ENCODE data around the gene CFAP206. TPM values are rescaled to one million over a fixed set of nuclear protein-coding genes. Genes with fewer than 3 reads are reported as not detected.
"Not testable (repeated sequence)": the region's sequence is repeated elsewhere in the genome, so short reads cannot be mapped to it uniquely, and the experiment has no call there.

CFAP206 gene
- total RNA-seq, 2 experiments from 2014 or later, result 0.11 TPM; not detected in 1

DNA sequence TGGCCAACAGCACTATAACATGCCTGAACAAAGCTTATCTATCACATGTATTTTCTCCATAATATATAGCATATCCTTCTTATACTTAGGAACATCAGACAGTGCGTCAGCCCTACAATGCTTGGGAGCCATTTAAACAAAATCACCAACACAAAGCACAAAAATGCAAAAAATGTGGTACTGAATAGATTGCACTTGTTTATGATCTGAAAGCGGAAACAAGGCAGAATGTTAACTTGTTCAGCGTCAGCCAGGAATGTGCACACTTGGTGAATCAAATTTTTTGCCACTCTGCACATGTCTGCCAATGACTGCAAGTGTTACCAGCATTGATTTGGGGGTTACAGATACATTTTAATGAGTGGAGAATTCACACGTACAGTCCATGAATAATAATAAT is 79.8 kb downstream of the CFAP206 start:
- Histone ChIP-seq H3K4me1 (ENCODE audit: insufficient read depth, low read length) (no peaks in the 10 kb centered on the region), H3K27me3 (ENCODE audit: control insufficient read depth in 1 of 2, insufficient read depth in 2 of 2, low read length in 2 of 2) (no peaks in the 10 kb centered on the region), H3K9me3 (ENCODE audit: control insufficient read depth in 1 of 2, insufficient read depth in 1 of 2, low read length in 2 of 2) (no peaks in the 10 kb centered on the region), H3K27ac (ENCODE audit: low read depth in 1 of 2, low read length in 2 of 2) (no peak overlapping the region), H3K4me3 (ENCODE audit: low read length) (no peak overlapping the region), H3K36me3 (ENCODE audit: insufficient read depth, low read length) (peaks cover 11% of the 10 kb centered on the region)
- Mint-ChIP-seq H3K27me3 (no peaks in the 10 kb centered on the region), H3K36me3 (ENCODE audit: low read depth) (peaks cover 28% of the 10 kb centered on the region), H3K27ac (peak overlapping the region; percentile 13), H3K4me1 (ENCODE audit: low read depth) (no peaks in the 10 kb centered on the region), H3K9me3 (no peaks in the 10 kb centered on the region), H3K4me3 (no peak overlapping the region)
- DNase-seq, result no peak
- ATAC-seq (ENCODE audit: poor library complexity), result no peak
- intact Hi-C loops (cut with DNase I, micrococcal nuclease), result no loop called here
- ChIA-PET CTCF (no interaction called here), POLR2A (no interaction called here)
- TF ChIP-seq, protein P1, sequence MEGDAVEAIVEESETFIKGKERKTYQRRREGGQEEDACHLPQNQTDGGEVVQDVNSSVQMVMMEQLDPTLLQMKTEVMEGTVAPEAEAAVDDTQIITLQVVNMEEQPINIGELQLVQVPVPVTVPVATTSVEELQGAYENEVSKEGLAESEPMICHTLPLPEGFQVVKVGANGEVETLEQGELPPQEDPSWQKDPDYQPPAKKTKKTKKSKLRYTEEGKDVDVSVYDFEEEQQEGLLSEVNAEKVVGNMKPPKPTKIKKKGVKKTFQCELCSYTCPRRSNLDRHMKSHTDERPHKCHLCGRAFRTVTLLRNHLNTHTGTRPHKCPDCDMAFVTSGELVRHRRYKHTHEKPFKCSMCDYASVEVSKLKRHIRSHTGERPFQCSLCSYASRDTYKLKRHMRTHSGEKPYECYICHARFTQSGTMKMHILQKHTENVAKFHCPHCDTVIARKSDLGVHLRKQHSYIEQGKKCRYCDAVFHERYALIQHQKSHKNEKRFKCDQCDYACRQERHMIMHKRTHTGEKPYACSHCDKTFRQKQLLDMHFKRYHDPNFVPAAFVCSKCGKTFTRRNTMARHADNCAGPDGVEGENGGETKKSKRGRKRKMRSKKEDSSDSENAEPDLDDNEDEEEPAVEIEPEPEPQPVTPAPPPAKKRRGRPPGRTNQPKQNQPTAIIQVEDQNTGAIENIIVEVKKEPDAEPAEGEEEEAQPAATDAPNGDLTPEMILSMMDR (IDR thresholded peaks at IDR 0.05), result no peak

DNA sequence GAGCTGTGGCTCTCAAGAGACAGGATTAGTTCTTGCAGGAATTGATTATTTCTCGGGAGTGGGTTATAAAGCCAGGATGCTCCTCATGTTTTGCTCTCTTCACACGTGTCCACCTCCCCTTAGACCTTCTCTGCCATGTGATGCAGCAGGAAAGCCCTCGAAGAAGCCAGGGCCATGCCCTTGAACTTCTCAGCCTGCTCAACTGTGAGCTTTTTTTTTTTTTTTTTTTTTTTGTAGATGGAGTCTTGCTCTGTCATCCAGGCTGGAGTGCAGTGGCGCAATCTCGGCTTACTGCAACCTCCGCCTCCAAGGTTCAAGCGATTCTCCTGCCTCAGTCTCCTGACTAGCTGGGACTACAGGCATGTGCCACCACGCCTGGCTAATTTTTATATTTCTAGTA is 81.6 kb downstream of the CFAP206 start:
- H3K4me1 ChIP-seq (ENCODE audit: insufficient read depth, low read length); H3K4me3 ChIP-seq (ENCODE audit: low read length); H3K9me3 ChIP-seq (ENCODE audit: control insufficient read depth in 1 of 2, insufficient read depth in 1 of 2, low read length in 2 of 2); H3K27me3 Mint-ChIP-seq; H3K4me1 Mint-ChIP-seq (ENCODE audit: low read depth); H3K4me3 Mint-ChIP-seq; intact Hi-C loops (cut with DNase I, micrococcal nuclease); H3K27ac Mint-ChIP-seq; ATAC-seq (ENCODE audit: poor library complexity); DNase-seq; H3K27me3 ChIP-seq (ENCODE audit: control insufficient read depth in 1 of 2, insufficient read depth in 2 of 2, low read length in 2 of 2); H3K9me3 Mint-ChIP-seq; H3K27ac ChIP-seq (ENCODE audit: low read depth in 1 of 2, low read length in 2 of 2): not testable (repeated sequence)
- ChIA-PET POLR2A (interaction anchor here (0.7 kb wide), 1 partner anchor 84 kb away, joined by 3 read pairs; no protein-coding TSS in a partner anchor), CTCF (interaction anchor here (0.7 to 1.2 kb wide), 3 partner anchors 19 to 96 kb away, joined by 3 to 5 read pairs (median 3); no protein-coding TSS in a partner anchor)
- peaks cover 33% of the 10 kb centered on the region for H3K36me3 Mint-ChIP-seq (ENCODE audit: low read depth)
- peaks cover 15% of the 10 kb centered on the region for H3K36me3 ChIP-seq (ENCODE audit: insufficient read depth, low read length)

DNA sequence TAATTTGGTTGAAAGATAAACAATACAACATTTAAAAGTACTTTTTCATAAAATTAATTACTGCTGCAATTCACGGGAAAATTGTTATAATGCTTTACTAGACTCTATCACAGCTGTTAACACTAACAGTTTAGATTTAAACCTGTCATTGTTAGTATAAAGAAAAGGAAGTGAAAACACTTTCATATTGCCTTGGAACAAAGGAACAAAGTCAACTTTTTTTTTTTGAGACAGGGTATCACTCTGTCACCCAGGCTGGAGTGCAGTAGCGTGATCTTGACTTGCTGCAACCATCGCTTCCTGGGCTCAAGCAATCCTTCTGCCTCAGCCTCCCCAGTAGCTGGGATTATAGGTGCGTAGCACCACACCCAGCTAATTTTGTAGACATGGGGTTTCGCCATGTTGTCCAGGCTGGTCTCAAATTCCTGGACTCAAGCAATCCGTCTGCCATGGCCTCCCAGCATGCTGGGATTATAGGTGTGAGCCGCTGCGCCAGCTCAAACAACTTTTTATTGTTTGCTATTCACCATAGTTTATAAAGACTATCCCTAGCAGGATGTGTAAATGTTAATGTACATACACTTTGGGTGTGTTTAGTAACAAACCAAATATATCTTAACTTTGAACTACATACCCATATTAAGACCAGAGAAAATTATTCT is 87.1 kb downstream of the CFAP206 start:
- Histone ChIP-seq H3K9me3 (ENCODE audit: control insufficient read depth in 1 of 2, insufficient read depth in 1 of 2, low read length in 2 of 2) (no peaks in the 10 kb centered on the region), H3K4me1 (ENCODE audit: insufficient read depth, low read length) (no peaks in the 10 kb centered on the region), H3K4me3 (ENCODE audit: low read length) (no peak overlapping the region), H3K36me3 (ENCODE audit: insufficient read depth, low read length) (peaks cover 12% of the 10 kb centered on the region), H3K27me3 (ENCODE audit: control insufficient read depth in 1 of 2, insufficient read depth in 2 of 2, low read length in 2 of 2) (no peaks in the 10 kb centered on the region), H3K27ac (ENCODE audit: low read depth in 1 of 2, low read length in 2 of 2) (no peak overlapping the region)
- TF ChIP-seq, protein P1 (IDR thresholded peaks at IDR 0.05), result no peak
- intact Hi-C loops (cut with DNase I, micrococcal nuclease), result no loop called here
- DNase-seq (no peak), ATAC-seq (ENCODE audit: poor library complexity) (no peak)
- POLR2A ChIA-PET, result interaction anchor here (0.6 to 0.7 kb wide), 2 partner anchors 150 to 177 kb away, joined by 3 read pairs; partner anchors contain the start of gene C6orf163
- Mint-ChIP-seq H3K36me3 (ENCODE audit: low read depth) (peaks cover 22% of the 10 kb centered on the region), H3K27ac (no peak overlapping the region), H3K4me1 (ENCODE audit: low read depth) (no peaks in the 10 kb centered on the region), H3K4me3 (no peak overlapping the region), H3K9me3 (no peaks in the 10 kb centered on the region), H3K27me3 (no peaks in the 10 kb centered on the region)
- CTCF ChIA-PET, result no interaction called here

DNA sequence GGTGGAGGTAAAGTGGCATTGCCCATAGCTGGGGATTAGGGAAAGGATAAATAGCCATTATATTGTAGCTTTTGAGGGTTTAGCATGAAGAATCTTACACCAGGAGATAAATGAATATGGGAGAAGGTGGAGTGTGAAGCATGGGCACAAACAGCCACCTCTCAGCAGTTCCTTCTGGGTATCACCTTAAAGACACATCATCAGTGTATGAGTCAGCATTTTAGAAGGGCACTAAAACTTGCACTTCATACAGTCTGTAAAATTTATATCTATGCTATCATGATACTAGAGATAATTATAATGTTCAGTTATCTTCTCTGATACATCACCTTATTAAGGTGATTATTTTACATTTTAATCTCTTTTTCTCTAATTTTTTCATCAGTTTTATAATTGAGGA is 90.3 kb downstream of the CFAP206 start:
- peaks cover 39% of the 10 kb centered on the region for H3K36me3 Mint-ChIP-seq (ENCODE audit: low read depth)
- H3K4me3 Mint-ChIP-seq, result no peak overlapping the region
- TF ChIP-seq, protein P1 (IDR thresholded peaks at IDR 0.05), result no peak
- H3K27me3 Mint-ChIP-seq, result no peaks in the 10 kb centered on the region
- H3K4me3 ChIP-seq (ENCODE audit: low read length), result no peak overlapping the region
- no peak overlapping the region for H3K27ac Mint-ChIP-seq
- H3K9me3 ChIP-seq (ENCODE audit: control insufficient read depth in 1 of 2, insufficient read depth in 1 of 2, low read length in 2 of 2), result no peaks in the 10 kb centered on the region
- ChIA-PET POLR2A (no interaction called here), CTCF (no interaction called here)
- no peaks in the 10 kb centered on the region for H3K4me1 Mint-ChIP-seq (ENCODE audit: low read depth)
- no peak for DNase-seq
- peaks cover 22% of the 10 kb centered on the region for H3K36me3 ChIP-seq (ENCODE audit: insufficient read depth, low read length)
- no peaks in the 10 kb centered on the region for H3K9me3 Mint-ChIP-seq
- H3K4me1 ChIP-seq (ENCODE audit: insufficient read depth, low read length), result no peaks in the 10 kb centered on the region
- H3K27me3 ChIP-seq (ENCODE audit: control insufficient read depth in 1 of 2, insufficient read depth in 2 of 2, low read length in 2 of 2), result no peaks in the 10 kb centered on the region
- no peak for ATAC-seq (ENCODE audit: poor library complexity)
- no peak overlapping the region for H3K27ac ChIP-seq (ENCODE audit: low read depth in 1 of 2, low read length in 2 of 2)
- intact Hi-C loops (cut with DNase I, micrococcal nuclease), result no loop called here

Measured in CD4-positive, alpha-beta T cell (primary cell).